ENCODE data around the gene NRARP.

- TF ChIP-seq CTCF (conservative IDR thresholded peaks at IDR 0.05; ENCODE audit: low read depth, low read length) = no peak
- TF ChIP-seq EZH2 (IDR thresholded peaks at IDR 0.05; ENCODE audit: borderline replicate concordance, low read depth, low read length, poor library complexity, severe bottlenecking) = no peak
Measured at GRCh38 chr9:137278061-137278701, 23.9 kb downstream of the NRARP start.
